Activated naive CD8-positive, alpha-beta T cell treated with anti-CD3 and anti-CD28 coated beads, Interleukin-2, amount 10 ng/mL, durations not matched to agents 7 days and 5 days (primary cell): Measurements from ENCODE around the gene SLC30A1. TPM values are rescaled to one million over a fixed set of nuclear protein-coding genes. Genes with fewer than 3 reads are reported as not detected.

Source experiments
- ATAC-seq: fragments of 150-1000 bp; cut with Tn5 transposase; one replicate; pipeline ENCODE4 v1.10.0; 2021; ENCODE audit warnings: low read depth, moderate library complexity
- POLR2A ChIA-PET: fragments of 350-600 bp; sonication (Branson Sonifier 250); formaldehyde crosslinking; loops from one replicate; lab custom pipeline; 2021; ENCODE audit warnings: antibody characterized with exemption; lab: Charles Lee
- DNase-seq: peaks from one replicate; pipeline ENCODE4 v3.0.0; 2021
- H3K27ac Mint-ChIP-seq: one replicate; pipeline ENCODE4 v1.8.0; 2022; ENCODE audit warnings: mild to moderate bottlenecking, mixed read lengths
- H3K27me3 Mint-ChIP-seq: one replicate; pipeline ENCODE4 v1.8.0; 2022; ENCODE audit warnings: mild to moderate bottlenecking, moderate library complexity, mixed read lengths
- H3K36me3 Mint-ChIP-seq: one replicate; pipeline ENCODE4 v1.8.0; 2021; ENCODE audit warnings: mild to moderate bottlenecking, mixed read lengths
- H3K4me1 Mint-ChIP-seq: one replicate; pipeline ENCODE4 v1.8.0; 2021; ENCODE audit warnings: mixed read lengths
- H3K4me3 Mint-ChIP-seq: one replicate; pipeline ENCODE4 v1.8.0; 2022; ENCODE audit warnings: mild to moderate bottlenecking, moderate library complexity, mixed read lengths
- H3K9me3 Mint-ChIP-seq: one replicate; pipeline ENCODE4 v1.8.0; 2021; ENCODE audit warnings: mixed read lengths
- total RNA-seq, 2 experiments: library from RNA; stranded (reverse); gene quantifications; one replicate each; pipeline ENCODE4 v1.2.3, GENCODE V29; 2021

SLC30A1 gene
- total RNA-seq, 2 experiments from 2014 or later: 11.9 to 13.2 TPM

GRCh38 chr1:211566431-211567025 lies 12.4 kb downstream of the SLC30A1 start:
- Mint-ChIP-seq H3K9me3 (no peaks in the 10 kb centered on the region), H3K4me1 (peaks cover 6% of the 10 kb centered on the region), H3K27ac (no peak overlapping the region), H3K27me3 (peaks cover 3% of the 10 kb centered on the region), H3K36me3 (peaks cover 2% of the 10 kb centered on the region), H3K4me3 (no peak overlapping the region)
- ATAC-seq: no peak
- no peak for DNase-seq
- POLR2A ChIA-PET: interaction anchor here (0.6 kb wide), 1 partner anchor 1526 kb away, joined by 4 read pairs; no protein-coding TSS in a partner anchor

DNA sequence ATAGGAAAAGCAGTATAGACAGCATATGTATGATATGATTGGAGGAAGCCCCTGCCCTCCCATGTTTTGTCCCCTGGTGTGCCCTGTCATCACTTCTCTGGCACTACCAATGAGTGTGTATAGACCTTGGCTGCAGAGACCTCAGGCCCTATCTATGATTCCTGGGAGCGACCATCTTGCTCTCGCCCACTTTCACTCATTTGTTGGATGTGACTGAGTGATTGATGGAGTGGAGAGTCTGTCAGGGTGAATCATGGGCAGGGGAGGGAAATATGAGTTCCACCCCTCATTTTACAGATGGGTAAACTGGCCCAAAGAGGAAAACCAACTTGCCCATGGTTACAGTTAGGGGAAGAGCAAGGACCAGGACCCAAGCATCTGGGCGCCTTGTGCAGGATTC lies 14.9 kb downstream of the SLC30A1 start:
- peaks cover 3% of the 10 kb centered on the region for H3K27me3 Mint-ChIP-seq
- DNase-seq (no peak), ATAC-seq (no peak)
- no peak overlapping the region for H3K4me3 Mint-ChIP-seq
- no peak overlapping the region for H3K27ac Mint-ChIP-seq
- no peaks in the 10 kb centered on the region for H3K9me3 Mint-ChIP-seq
- POLR2A ChIA-PET: no interaction called here
- H3K4me1 Mint-ChIP-seq: peaks cover 6% of the 10 kb centered on the region
- H3K36me3 Mint-ChIP-seq: no peaks in the 10 kb centered on the region

- POLR2A ChIA-PET: interaction anchor here (0.6 kb wide), 1 partner anchor 1298 kb away, joined by 4 read pairs; no protein-coding TSS in a partner anchor
- Mint-ChIP-seq H3K4me1 (no peaks in the 10 kb centered on the region), H3K27ac (no peak overlapping the region), H3K4me3 (no peak overlapping the region), H3K9me3 (no peaks in the 10 kb centered on the region), H3K36me3 (no peaks in the 10 kb centered on the region), H3K27me3 (peaks cover 10% of the 10 kb centered on the region)
- DNase-seq (no peak), ATAC-seq (no peak)
Observed at GRCh38 chr1:211559222-211560010, 19.5 kb downstream of the SLC30A1 start.

GRCh38 chr1:211557894-211558625 lies 20.9 kb downstream of the SLC30A1 start:
- Mint-ChIP-seq H3K4me1 (no peaks in the 10 kb centered on the region), H3K9me3 (no peaks in the 10 kb centered on the region), H3K4me3 (no peak overlapping the region), H3K27ac (no peak overlapping the region), H3K27me3 (peaks cover 21% of the 10 kb centered on the region), H3K36me3 (no peaks in the 10 kb centered on the region)
- no peak for ATAC-seq
- DNase-seq: no peak
- POLR2A ChIA-PET: no interaction called here

DNA sequence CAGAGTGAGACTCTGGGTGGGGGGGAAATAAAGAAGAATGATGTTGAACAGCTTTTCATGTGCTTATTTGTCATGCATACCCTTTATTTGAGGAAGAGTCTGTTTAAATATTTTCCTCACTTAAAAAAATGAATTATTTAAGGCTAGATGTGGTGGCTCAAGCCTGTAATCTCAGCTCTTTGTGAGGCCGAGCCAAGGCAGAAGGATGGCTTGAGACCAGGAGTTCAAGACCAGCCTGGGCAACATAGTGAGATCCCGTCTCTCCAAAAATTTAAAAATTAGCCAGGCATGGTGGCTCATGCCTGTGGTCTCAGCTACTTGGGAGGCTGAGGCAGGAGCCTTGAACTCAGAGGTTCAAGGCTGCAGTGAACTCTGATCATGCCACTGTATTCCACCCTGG lies 25.4 kb downstream of the SLC30A1 start:
- POLR2A ChIA-PET: no interaction called here
- no peaks in the 10 kb centered on the region for H3K4me1 Mint-ChIP-seq
- DNase-seq: no peak

DNA sequence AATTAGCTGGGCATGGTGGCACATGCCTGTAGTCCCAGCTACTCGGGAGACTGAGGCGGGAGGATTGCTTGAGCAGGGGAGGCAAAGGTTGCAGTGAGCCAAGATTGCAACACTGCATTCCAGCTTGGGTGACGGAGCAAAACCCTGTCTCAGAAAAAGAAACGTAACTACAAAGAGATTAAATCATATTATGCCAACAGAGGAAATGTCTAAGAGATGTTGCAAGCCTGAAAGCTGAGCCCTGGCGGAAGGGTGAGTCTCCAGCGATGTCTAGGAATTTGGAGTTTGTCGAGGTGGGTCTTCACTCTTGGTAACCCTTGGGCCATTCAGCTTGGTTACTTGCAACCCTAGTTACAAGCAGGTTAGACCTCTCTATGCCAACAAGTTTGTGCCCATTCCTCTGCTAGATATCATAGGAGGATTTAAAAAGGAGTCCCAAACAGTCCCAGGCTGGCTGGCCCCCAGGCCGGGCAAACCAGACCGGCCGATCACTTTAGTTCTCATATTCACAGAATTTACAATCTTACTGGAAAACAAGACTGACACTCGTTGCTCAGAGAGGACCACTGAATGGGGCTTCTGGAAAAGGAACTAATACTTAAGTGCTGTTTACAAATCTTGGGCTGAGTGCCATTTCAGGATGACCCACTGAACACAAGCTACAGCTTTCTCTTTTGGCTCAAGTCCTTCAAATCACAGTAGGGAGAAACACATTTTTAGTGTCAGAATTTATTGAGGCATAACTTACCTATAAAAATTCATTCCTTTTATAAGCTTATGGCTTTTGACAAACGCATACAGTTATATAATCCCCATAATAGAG lies 27.1 kb downstream of the SLC30A1 start:
- POLR2A ChIA-PET: no interaction called here
- Mint-ChIP-seq H3K36me3 (no peaks in the 10 kb centered on the region), H3K27me3 (peaks cover 20% of the 10 kb centered on the region), H3K27ac (no peak overlapping the region), H3K4me1 (no peaks in the 10 kb centered on the region), H3K4me3 (no peak overlapping the region), H3K9me3 (no peaks in the 10 kb centered on the region)
- ATAC-seq: no peak
- DNase-seq: no peak

More for the DNA sequence above, 25.4 kb downstream of the SLC30A1 start:
- no peak overlapping the region for H3K4me3 Mint-ChIP-seq
- no peaks in the 10 kb centered on the region for H3K9me3 Mint-ChIP-seq
- no peak overlapping the region for H3K27ac Mint-ChIP-seq
- no peaks in the 10 kb centered on the region for H3K36me3 Mint-ChIP-seq
- H3K27me3 Mint-ChIP-seq: peaks cover 26% of the 10 kb centered on the region
- ATAC-seq: no peak

- no peaks in the 10 kb centered on the region for H3K9me3 Mint-ChIP-seq
- H3K4me3 Mint-ChIP-seq: no peak overlapping the region
- no peak overlapping the region for H3K27ac Mint-ChIP-seq
- H3K36me3 Mint-ChIP-seq: no peaks in the 10 kb centered on the region
- DNase-seq (no peak), ATAC-seq (no peak)
- POLR2A ChIA-PET: no interaction called here
- H3K27me3 Mint-ChIP-seq: peaks cover 18% of the 10 kb centered on the region
- H3K4me1 Mint-ChIP-seq: no peaks in the 10 kb centered on the region
Observed at GRCh38 chr1:211549092-211549711, 29.8 kb downstream of the SLC30A1 start.

DNA sequence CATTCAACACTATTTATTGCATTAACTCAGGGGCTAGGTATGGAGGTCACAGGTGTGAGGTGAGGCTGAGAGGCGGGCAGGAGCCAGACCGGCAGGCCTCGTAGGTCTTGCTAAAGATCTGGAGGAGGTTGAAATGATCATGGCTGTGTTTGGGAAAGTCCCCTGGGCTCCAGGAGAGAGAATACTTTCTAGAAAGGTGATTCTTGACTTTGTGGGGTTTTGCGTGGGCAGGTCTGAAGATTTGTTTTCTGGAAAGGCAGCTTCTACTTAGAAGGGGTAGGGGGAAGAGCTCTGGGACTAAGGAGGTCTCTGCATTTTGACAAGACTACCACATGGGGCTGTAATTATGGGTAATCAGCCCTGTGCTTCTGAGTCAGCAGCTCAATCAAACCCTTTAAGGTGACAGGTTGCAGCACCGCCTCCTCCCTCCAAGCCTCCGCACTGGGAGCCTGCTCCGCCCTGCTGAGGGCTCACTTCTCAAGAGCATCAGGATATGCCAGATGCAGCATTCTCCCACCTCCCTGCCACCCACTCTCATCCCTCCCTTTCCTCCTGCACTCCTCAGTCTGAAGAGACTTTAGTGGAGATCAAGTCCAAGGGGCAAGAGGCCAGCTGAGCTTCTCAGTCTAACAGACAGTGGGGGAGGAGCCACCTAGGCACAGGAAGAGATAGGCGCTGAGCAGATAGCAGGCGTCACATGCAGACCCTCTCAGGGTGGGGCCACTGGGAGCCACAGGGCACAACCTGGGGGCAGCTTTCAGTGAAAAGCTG lies 30.5 kb downstream of the SLC30A1 start:
- Mint-ChIP-seq H3K4me3 (no peak overlapping the region), H3K27me3 (peaks cover 13% of the 10 kb centered on the region), H3K9me3 (no peaks in the 10 kb centered on the region), H3K27ac (no peak overlapping the region), H3K36me3 (no peaks in the 10 kb centered on the region), H3K4me1 (no peaks in the 10 kb centered on the region)
- DNase-seq (no peak), ATAC-seq (no peak)
- POLR2A ChIA-PET: no interaction called here

- Mint-ChIP-seq H3K27ac (no peak overlapping the region), H3K4me3 (no peak overlapping the region), H3K27me3 (peaks cover 8% of the 10 kb centered on the region), H3K4me1 (no peaks in the 10 kb centered on the region), H3K9me3 (no peaks in the 10 kb centered on the region), H3K36me3 (no peaks in the 10 kb centered on the region)
- DNase-seq (no peak), ATAC-seq (no peak)
- POLR2A ChIA-PET: no interaction called here
Observed at GRCh38 chr1:211547710-211548109, 31.3 kb downstream of the SLC30A1 start.

DNA sequence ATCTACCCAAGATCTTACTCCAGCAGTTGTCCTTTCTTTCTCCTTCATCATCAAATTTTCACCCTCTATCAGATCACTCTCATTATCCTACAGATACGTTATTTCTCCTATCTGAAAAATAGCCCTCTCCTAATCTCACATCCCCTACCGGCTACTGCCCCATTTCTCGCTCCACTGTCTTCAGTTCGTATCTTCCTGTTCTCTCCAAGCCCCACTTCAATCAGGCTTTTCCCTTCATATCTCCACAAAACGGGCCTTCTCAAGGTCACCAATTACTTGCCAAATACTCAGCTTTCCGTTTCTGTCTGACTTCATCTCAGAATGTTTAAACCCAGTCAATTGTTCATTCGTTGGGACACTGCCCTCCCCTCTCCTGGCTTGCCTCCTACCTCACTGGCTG lies 32.4 kb downstream of the SLC30A1 start:
- peaks cover 7% of the 10 kb centered on the region for H3K27me3 Mint-ChIP-seq
- no peak overlapping the region for H3K4me3 Mint-ChIP-seq
- ATAC-seq (no peak), DNase-seq (no peak)
- H3K27ac Mint-ChIP-seq: no peak overlapping the region
- peaks cover 3% of the 10 kb centered on the region for H3K4me1 Mint-ChIP-seq
- H3K9me3 Mint-ChIP-seq: no peaks in the 10 kb centered on the region
- POLR2A ChIA-PET: no interaction called here
- no peaks in the 10 kb centered on the region for H3K36me3 Mint-ChIP-seq

GRCh38 chr1:211543025-211543424 lies 35.9 kb downstream of the SLC30A1 start:
- peaks cover 4% of the 10 kb centered on the region for H3K27me3 Mint-ChIP-seq
- H3K36me3 Mint-ChIP-seq: no peaks in the 10 kb centered on the region

More at GRCh38 chr1:211543025-211543424, 35.9 kb downstream of the SLC30A1 start:
- POLR2A ChIA-PET: no interaction called here
- Mint-ChIP-seq H3K27ac (no peak overlapping the region), H3K4me1 (peaks cover 3% of the 10 kb centered on the region), H3K4me3 (no peak overlapping the region), H3K9me3 (peaks cover 5% of the 10 kb centered on the region)
- DNase-seq (no peak), ATAC-seq (no peak)
